GM12874 (cell line): ENCODE measurements around the gene COG1.
A peak's percentile ranks its signal among the peaks of the same experiment; 100 is the strongest.

ENCODE experiments used
- CTCF ChIP-seq: IDR thresholded peaks from 2 replicates; pipeline ENCODE4 v1.5.1; 2011; ENCODE audit warnings: low read depth, mild to moderate bottlenecking, control low read depth, low read length, moderate library complexity; ENCODE audit not compliant: insufficient read depth

The COG1 gene

DNA sequence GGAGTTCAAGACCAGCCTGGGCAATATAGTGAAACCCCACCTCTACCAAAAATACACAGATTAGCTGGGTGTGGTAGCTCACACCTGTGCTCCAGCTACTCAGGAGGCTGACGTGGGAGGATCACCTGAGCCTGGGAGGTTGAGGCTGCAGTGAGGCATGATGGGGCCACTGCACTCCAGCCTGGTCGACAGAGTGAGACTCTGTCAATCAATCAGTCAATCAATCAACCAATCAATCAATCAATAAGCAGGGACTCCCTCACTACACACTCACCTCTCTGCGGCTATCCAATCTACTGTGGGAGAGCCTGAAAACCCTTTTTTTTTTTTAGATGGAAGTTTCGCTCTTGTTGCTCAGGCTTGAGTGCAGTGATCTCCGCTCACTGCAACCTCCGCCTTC lies 37.2 kb downstream of the COG1 start:
- no peak for TF ChIP-seq CTCF

DNA sequence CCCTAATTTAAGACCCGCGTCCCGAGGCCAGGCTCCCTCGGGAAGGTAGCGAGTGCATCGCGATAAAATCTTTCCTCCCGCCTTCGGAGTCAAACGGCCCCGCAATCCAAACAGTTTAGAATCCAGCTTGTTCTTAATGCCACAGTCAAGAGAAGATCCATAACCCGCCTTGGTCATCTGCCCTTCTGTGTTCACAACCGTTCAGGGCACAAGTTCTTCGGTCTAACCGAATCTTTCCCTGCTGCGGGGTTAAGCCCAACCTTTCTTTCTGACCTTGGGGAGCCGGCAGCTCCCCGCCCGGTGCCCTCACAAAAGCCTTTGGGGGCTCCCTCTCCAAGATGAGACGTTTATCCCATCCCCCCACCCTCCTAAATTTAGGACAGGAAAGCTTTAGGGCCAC lies 38.5 kb downstream of the COG1 start:
- TF ChIP-seq CTCF = no peak

GRCh38 chr17:73231841-73232586 lies 39.2 kb downstream of the COG1 start:
- TF ChIP-seq CTCF = 0 out of 2 replicates have a peak, but pooled peaks have one; percentile 5

DNA sequence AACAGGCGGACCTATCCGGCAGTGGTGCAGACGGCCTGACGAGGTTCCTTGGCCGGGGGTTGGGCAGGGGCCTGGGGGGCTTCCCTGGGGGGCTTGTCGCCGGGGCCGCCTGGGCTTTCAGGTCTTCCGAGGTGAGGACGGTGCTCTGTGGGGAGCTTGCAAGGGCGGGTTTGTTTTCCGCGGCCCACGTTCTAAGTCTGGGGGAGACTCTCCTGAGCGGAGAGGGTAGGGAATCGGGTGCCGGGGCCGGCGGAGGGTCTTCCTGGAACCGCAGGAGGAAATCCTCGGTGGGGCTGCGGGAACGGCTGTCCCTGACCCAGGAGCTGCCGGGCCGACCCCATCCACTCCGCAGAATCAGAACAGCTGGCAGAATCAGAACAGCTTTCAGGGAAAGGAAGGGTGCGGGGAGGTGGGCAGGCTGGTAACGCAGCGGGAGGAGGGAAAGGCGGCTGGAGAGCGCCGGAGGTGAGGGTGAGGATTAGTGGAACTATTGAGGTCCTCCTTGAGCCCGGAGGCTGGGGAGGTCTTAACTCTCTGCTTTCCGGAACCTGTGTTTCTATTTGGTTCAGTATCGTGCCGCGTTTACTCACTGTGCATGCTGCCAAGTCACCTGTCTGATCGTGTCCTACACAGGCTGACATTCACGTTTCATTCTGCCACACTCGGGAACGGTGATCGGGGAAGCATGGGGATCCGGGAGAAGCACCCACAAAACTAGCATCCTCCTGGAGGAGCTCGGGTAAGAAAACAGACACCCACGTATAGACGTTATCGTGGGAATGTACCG lies 39.9 kb downstream of the COG1 start:
- TF ChIP-seq CTCF = no peak

DNA sequence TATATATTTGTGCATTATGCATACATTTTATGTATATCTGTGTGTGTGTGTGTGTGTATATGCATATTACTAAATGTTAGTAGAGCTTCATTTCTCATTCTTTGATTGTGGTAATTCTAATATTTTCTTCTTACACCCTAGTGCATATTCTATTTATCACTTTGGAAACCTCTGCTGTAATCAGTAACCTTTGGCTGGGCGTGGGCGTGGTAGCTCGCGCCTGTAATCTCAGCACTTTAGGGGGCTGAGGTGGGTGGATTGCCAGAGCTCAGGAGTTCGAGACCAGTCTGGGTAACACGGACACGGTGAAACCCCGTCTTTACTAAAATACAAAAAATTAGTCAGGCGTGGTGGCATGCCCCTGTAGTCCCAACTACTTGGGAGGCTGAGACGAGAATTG lies 41.9 kb downstream of the COG1 start:
- no peak for TF ChIP-seq CTCF

DNA sequence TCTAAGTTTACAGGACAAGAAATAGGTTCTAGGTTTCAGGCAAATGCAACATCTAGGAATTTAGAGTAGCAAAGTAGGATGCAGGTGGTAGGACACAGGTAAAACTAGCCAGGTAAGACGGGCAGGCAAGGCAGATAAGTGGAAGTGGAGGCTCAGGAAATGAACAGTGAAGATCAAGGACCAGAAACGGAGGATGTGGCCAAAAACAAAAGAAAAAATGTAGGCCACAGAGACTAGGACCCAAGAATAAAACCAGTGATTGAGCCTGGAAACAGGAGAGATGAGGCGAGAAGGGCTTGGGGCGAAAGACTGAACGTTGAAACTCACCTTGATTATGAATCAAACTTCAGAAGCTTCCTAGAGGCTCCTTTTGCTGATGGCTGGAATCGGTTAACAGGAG lies 44.9 kb downstream of the COG1 start:
- TF ChIP-seq CTCF = no peak

GRCh38 chr17:73240561-73240960 lies 47.7 kb downstream of the COG1 start:
- no peak for TF ChIP-seq CTCF
